Transverse colon (tissue), 3 donors: ENCODE data around the gene ATP2A1.

Source experiments
- POLR2A ChIP-seq: fragments of 450-650 bp; IDR thresholded peaks from one replicate; pipeline ENCODE4 v1.6.1; 2016; ENCODE audit warnings: antibody characterized with exemption, mild to moderate bottlenecking, moderate library complexity
- TF ChIP-seq, protein P1 (sequence below), 5 experiments: fragments of 200-600 bp in 3 of 5; fragments of 450-650 bp in 2 of 5; sonication (generic) in 3 of 5; IDR thresholded peaks; 1 replicate in 2 of 5; 2 replicates in 3 of 5; pipeline ENCODE4 v1.5.1; 2016 to 2017; ENCODE audit warnings: antibody characterized with exemption in 5 of 5, inconsistent platforms in 3 of 5, mild to moderate bottlenecking in 2 of 5, moderate library complexity in 1 of 5

DNA sequence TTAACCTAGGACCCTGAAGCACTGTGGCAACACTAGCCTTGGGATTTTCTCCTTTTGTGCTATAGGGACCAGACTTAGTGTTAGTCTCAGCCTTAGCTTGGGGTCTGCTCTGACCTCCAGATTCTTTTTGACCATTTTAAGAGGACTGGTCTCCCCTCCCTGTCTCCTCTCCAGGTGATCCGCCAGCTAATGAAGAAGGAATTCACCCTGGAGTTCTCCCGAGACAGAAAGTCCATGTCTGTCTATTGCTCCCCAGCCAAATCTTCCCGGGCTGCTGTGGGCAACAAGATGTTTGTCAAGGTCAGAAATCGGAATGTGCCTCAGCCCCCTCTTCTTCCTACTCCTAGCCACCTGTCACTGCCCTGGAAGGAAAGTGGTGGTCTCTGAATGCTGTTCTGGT is 19.5 kb downstream of the ATP2A1 start:
- TF ChIP-seq, protein P1, sequence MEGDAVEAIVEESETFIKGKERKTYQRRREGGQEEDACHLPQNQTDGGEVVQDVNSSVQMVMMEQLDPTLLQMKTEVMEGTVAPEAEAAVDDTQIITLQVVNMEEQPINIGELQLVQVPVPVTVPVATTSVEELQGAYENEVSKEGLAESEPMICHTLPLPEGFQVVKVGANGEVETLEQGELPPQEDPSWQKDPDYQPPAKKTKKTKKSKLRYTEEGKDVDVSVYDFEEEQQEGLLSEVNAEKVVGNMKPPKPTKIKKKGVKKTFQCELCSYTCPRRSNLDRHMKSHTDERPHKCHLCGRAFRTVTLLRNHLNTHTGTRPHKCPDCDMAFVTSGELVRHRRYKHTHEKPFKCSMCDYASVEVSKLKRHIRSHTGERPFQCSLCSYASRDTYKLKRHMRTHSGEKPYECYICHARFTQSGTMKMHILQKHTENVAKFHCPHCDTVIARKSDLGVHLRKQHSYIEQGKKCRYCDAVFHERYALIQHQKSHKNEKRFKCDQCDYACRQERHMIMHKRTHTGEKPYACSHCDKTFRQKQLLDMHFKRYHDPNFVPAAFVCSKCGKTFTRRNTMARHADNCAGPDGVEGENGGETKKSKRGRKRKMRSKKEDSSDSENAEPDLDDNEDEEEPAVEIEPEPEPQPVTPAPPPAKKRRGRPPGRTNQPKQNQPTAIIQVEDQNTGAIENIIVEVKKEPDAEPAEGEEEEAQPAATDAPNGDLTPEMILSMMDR (IDR thresholded peaks at IDR 0.05): no peak
- TF ChIP-seq POLR2A: no peak
